K562 (cell line): ENCODE results near the gene ABCC10. TPM values are rescaled to one million over a fixed set of nuclear protein-coding genes. Genes with fewer than 3 reads are reported as not detected.

ENCODE experiments used
- ATAC-seq: fragments of 200-7000 bp; cut with Tn5 transposase; 3 replicates; pipeline ENCODE4 v1.9.1; 2020; ENCODE audit warnings: moderate library complexity
- BruUV-seq: library from RNA; stranded (reverse); fragments of 400-500 nt; replicated peaks from 2 replicates; lab custom pipeline; 2021; lab: Mats Ljungman, UMichigan
- CTCF ChIA-PET: fragments of 300-600 bp; formaldehyde crosslinking; extraction: SDS; loops from one replicate; lab custom pipeline; 2021; ENCODE audit warnings: low intra/inter-chr PET ratio; lab: Yijun Ruan, JAX
- POLR2A ChIA-PET: fragments of 300-600, 350-650 bp; sonication (Branson Sonifier 250); formaldehyde crosslinking; extraction: SDS; loops from one replicate; lab custom pipeline; 2021; ENCODE audit warnings: antibody characterized with exemption, inconsistent platforms; lab: Yijun Ruan, JAX
- DNase-seq, 4 experiments: peaks; one replicate each; pipeline versions ENCODE4 v3.0.0 to v3.0.0-alpha.2; 2011 to 2018; ENCODE audit warnings: low spot score in 3 of 4, mixed read lengths in 3 of 4; ENCODE audit errors: extremely low read depth in 1 of 4
- FAIRE-seq: peaks from 2 replicates; lab custom pipeline; 2011; peaks lifted over from hg19 to GRCh38; lab: Jason Lieb, UNC
- H2AFZ ChIP-seq: 2 replicates; pipeline ENCODE4 v1.6.0; 2011; ENCODE audit warnings: low read depth, low read length, control low read depth, inconsistent platforms
- H3K27ac ChIP-seq: fragments of 200-600 bp; 3 replicates; pipeline ENCODE4 v1.8.0; 2011; ENCODE audit warnings: low read depth, mild to moderate bottlenecking, control low read depth, inconsistent platforms, low read length, moderate library complexity, mixed read lengths; ENCODE audit errors: extremely low read depth
- H3K27me3 ChIP-seq, 2 experiments: fragments of 300-600 bp in 1 of 2; 2 replicates in 1 of 2; 3 replicates in 1 of 2; pipeline versions ENCODE4 v1.6.0 to v1.8.0; 2011; ENCODE audit warnings: inconsistent platforms in 2 of 2, low read length in 2 of 2, mild to moderate bottlenecking in 1 of 2, mixed read lengths in 1 of 2, moderate library complexity in 1 of 2; ENCODE audit not compliant: control insufficient read depth in 2 of 2, insufficient read depth in 2 of 2
- H3K36me3 ChIP-seq: fragments of 300-600 bp; 3 replicates; pipeline ENCODE4 v1.8.0; 2011; ENCODE audit warnings: mild to moderate bottlenecking, low read length, inconsistent platforms; ENCODE audit not compliant: control insufficient read depth, insufficient read depth
- H3K4me1 ChIP-seq, 2 experiments: fragments of 200-600 bp in 1 of 2; replicated peaks in 1 of 2; 2 replicates in 1 of 2; 3 replicates in 1 of 2; pipeline versions ENCODE4 v1.5.1 to v1.8.0; 2011; ENCODE audit warnings: inconsistent platforms in 2 of 2, low read length in 2 of 2, mild to moderate bottlenecking in 1 of 2, mixed read lengths in 1 of 2, moderate library complexity in 1 of 2; ENCODE audit not compliant: control insufficient read depth in 2 of 2, insufficient read depth in 2 of 2
- H3K4me2 ChIP-seq: 2 replicates; pipeline ENCODE4 v1.6.1; 2011; ENCODE audit warnings: low read length, control low read depth, inconsistent platforms, mixed read lengths; ENCODE audit not compliant: insufficient read depth
- H3K4me3 ChIP-seq: fragments of 200-600 bp; sonication (generic), shearing (Covaris generic); 2 replicates; pipeline ENCODE4 v1.5.1; 2016; ENCODE audit warnings: control low read depth, inconsistent platforms
- H3K79me2 ChIP-seq: fragments of 200-600 bp; 3 replicates; pipeline ENCODE4 v1.8.0; 2011; ENCODE audit warnings: low read length, inconsistent platforms; ENCODE audit not compliant: control insufficient read depth, insufficient read depth
- H3K9ac ChIP-seq, 2 experiments: 2 replicates each; pipeline versions ENCODE4 v1.6.0 to v1.6.1; 2011; ENCODE audit warnings: low read depth in 2 of 2, low read length in 2 of 2, control low read depth in 1 of 2, inconsistent platforms in 1 of 2, mild to moderate bottlenecking in 1 of 2, mixed read lengths in 1 of 2; ENCODE audit not compliant: insufficient read depth in 1 of 2
- H3K9me1 ChIP-seq: one replicate; pipeline ENCODE4 v1.6.0; 2011; ENCODE audit warnings: inconsistent platforms, mild to moderate bottlenecking, low read length, moderate library complexity; ENCODE audit not compliant: control insufficient read depth, insufficient read depth
- H3K9me3 ChIP-seq: replicated peaks from 2 replicates; pipeline ENCODE4 v1.5.1; 2011; ENCODE audit warnings: low read depth, low read length, inconsistent platforms; ENCODE audit not compliant: control insufficient read depth, insufficient read depth
- H4K20me1 ChIP-seq: replicated peaks from 2 replicates; pipeline ENCODE4 v1.6.1; 2011; ENCODE audit warnings: low read length, inconsistent platforms, mixed read lengths; ENCODE audit not compliant: control insufficient read depth, insufficient read depth
- AFF1 ChIP-seq, 2 experiments: fragments of 450-650 bp; IDR thresholded peaks; 2 replicates each; pipeline ENCODE4 v1.6.1; 2018; ENCODE audit warnings: mild to moderate bottlenecking in 2 of 2, low read depth in 1 of 2; ENCODE audit not compliant: partially characterized antibody in 2 of 2
- ASH1L ChIP-seq: fragments of 450-650 bp; IDR thresholded peaks from 2 replicates; pipeline ENCODE4 v1.6.1; 2018; ENCODE audit warnings: borderline replicate concordance, mild to moderate bottlenecking, low read depth; ENCODE audit not compliant: partially characterized antibody
- CTCF ChIP-seq, 3 experiments: IDR thresholded peaks in 2 of 3; conservative IDR thresholded peaks in 1 of 3; 2 replicates each; pipeline ENCODE4 v1.5.1; 2011 to 2012; ENCODE audit warnings: low read length in 3 of 3, mild to moderate bottlenecking in 3 of 3, control low read depth in 2 of 3, improper control_type of control experiment in 1 of 3, inconsistent platforms in 1 of 3, low read depth in 1 of 3, mixed read lengths in 1 of 3, moderate library complexity in 1 of 3; ENCODE audit not compliant: insufficient read depth in 2 of 3
- FOXM1 ChIP-seq, 2 experiments: fragments of 450-650 bp in 1 of 2; sonication (generic) in 1 of 2; formaldehyde crosslinking in 1 of 2; IDR thresholded peaks; 2 replicates each; pipeline versions ENCODE4 v1.6.1 to v1.9.0; 2017 to 2022; ENCODE audit warnings: low read depth in 2 of 2, mild to moderate bottlenecking in 2 of 2, missing genetic modification reagents in 1 of 2, moderate library complexity in 1 of 2
- RAD21 ChIP-seq, 2 experiments: fragments of 250-450 bp in 1 of 2; fragments of 450-650 bp in 1 of 2; sonication (Bioruptor Pico) in 1 of 2; formaldehyde crosslinking in 1 of 2; IDR thresholded peaks in 1 of 2; conservative IDR thresholded peaks in 1 of 2; 2 replicates each; pipeline versions ENCODE4 v1.4.0 to v1.8.0; 2020 to 2022; ENCODE audit warnings: mild to moderate bottlenecking in 2 of 2, moderate library complexity in 1 of 2
- ZNF584 ChIP-seq: fragments of 200-800 bp; sonication (Bioruptor generic); IDR thresholded peaks from 2 replicates; pipeline ENCODE4 v1.6.1; 2016; ENCODE audit warnings: low read depth, mild to moderate bottlenecking, missing genetic modification characterization, missing compliant biosample characterization
- WGBS: fragments of 100-300 bp; shearing (Covaris generic); methylation state at CpG from one replicate; pipeline ENCODE4 v1.1.6; 2016; ENCODE audit warnings: low coverage, mixed read lengths; ENCODE audit not compliant: insufficient coverage; ENCODE audit errors: missing lambda C conversion rate; 5-methylcytosine and 5-hydroxymethylcytosine counted together
- in situ Hi-C: fragments of 300-500 bp; cut with MboI; formaldehyde crosslinking; loops from 4 replicates; pipeline ENCODE4 v1.15.0; 2018; ENCODE audit warnings: inconsistent platforms, mixed read lengths
- intact Hi-C: fragments of 100-400 bp; cut with micrococcal nuclease; formaldehyde crosslinking; loops from 2 replicates; pipeline ENCODE4 v1.14.2; 2022
- polyA plus RNA-seq, 8 experiments: library from polyadenylated mRNA; depleted of rRNA in 4 of 8; stranded (reverse) in 5 of 8; unstranded in 3 of 8; fragments of >200 nt; fragmentation: Nextera tagmentation in 2 of 8; fragmentation: Illumina TruSeq in 1 of 8; extraction: Ambion mirVana in 2 of 8; extraction: Trizol in 1 of 8; gene quantifications; 2 replicates each; pipeline versions ENCODE4 v1.2.1 to v1.2.3, GENCODE V29; 2011 to 2014; ENCODE audit warnings: inconsistent platforms in 1 of 8, missing spikeins in 1 of 8
- total RNA-seq, 7 experiments: library from RNA; depleted of rRNA in 6 of 7; stranded (reverse); fragments of >200 nt in 6 of 7; fragmentation: Illumina TruSeq in 2 of 7; extraction: Trizol in 2 of 7; gene quantifications; 2 replicates each; pipeline versions ENCODE4 v1.2.1 to v1.2.3, GENCODE V29; 2011 to 2021; ENCODE audit warnings: low replicate concordance in 1 of 7

ABCC10 gene
- total and polyA plus RNA-seq, 9 of the 15 experiments (the other 6 are each of a cell fraction or from before 2014, with no cell fraction given), result 2.4 to 29.1 (median 13.7) TPM

- no peak overlapping the region for H2AFZ ChIP-seq
- BruUV-seq, result no TSS peak
- H3K4me2 ChIP-seq, result no peak overlapping the region
- H3K36me3 ChIP-seq, result no peaks in the 10 kb centered on the region
- ATAC-seq, result no peak
- H3K79me2 ChIP-seq, result no peaks in the 10 kb centered on the region
- no peak overlapping the region for H3K4me3 ChIP-seq
- DNase-seq, result no peak
- FAIRE-seq, result no peak
- ChIA-PET POLR2A (interaction anchor here (0.6 to 1.0 kb wide), 3 partner anchors 9 to 42 kb away, joined by 3 to 4 read pairs (median 3); no protein-coding TSS in a partner anchor), CTCF (interaction anchor here (1.1 kb wide), 1 partner anchor 110 kb away, joined by 3 read pairs; no protein-coding TSS in a partner anchor)
- H3K27me3 ChIP-seq, result peaks cover 19 to 22% of the 10 kb centered on the region in 2 experiments
- no peak overlapping the region for H3K27ac ChIP-seq
- no peaks in the 10 kb centered on the region for H3K9me3 ChIP-seq
- H3K9me1 ChIP-seq, result no peaks in the 10 kb centered on the region
- intact Hi-C loops, result no loop called here
- 9% methylated on average over 1 of the region's 1 CpG for WGBS
- TF ChIP-seq RAD21 (CRISPR knock-in tag; conservative IDR thresholded peaks at IDR 0.05 in 1 of 2, IDR thresholded peaks at IDR 0.05 in 1 of 2), result peak in 1 of 2 experiments; percentile 24; a peak in 2 of 4 replicates
- TF ChIP-seq AFF1 (IDR thresholded peaks at IDR 0.05; ENCODE audit: low read depth in 1 of 2, partially characterized antibody in 2 of 2), result no peak
- TF ChIP-seq FOXM1 (IDR thresholded peaks at IDR 0.05; ENCODE audit: low read depth), result peak; percentile 49; the same call in 1 of the 2 replicates
- no peak for TF ChIP-seq FOXM1 (CRISPR knock-in tag; IDR thresholded peaks at IDR 0.05; ENCODE audit: low read depth)
- peak in 1 of 3 experiments; percentile 41; a peak in 2 of 6 replicates for TF ChIP-seq CTCF (IDR thresholded peaks at IDR 0.05 in 2 of 3, conservative IDR thresholded peaks at IDR 0.05 in 1 of 3; ENCODE audit: insufficient read depth in 2 of 3, low read depth in 1 of 3, low read length in 3 of 3)
- no peak for TF ChIP-seq ASH1L
- no peak for TF ChIP-seq ZNF584
- H3K9ac ChIP-seq, result no peak overlapping the region
- peaks cover 5 to 15% of the 10 kb centered on the region in 2 experiments for H3K4me1 ChIP-seq
- H4K20me1 ChIP-seq, result no peaks in the 10 kb centered on the region
- in situ Hi-C loops, result no loop called here
Observed at GRCh38 chr6:43386492-43386891, 40.8 kb upstream of the ABCC10 start.
